HepG2 (cell line): ENCODE measurements around the gene ZCCHC7. TPM values are rescaled to one million over a fixed set of nuclear protein-coding genes. Genes with fewer than 3 reads are reported as not detected.

Experiments used
- CCDC6 ChIP-seq: sonication (generic); formaldehyde crosslinking; IDR thresholded peaks from 2 replicates; pipeline ENCODE4 v1.8.1; 2022; ENCODE audit warnings: mild to moderate bottlenecking, missing genetic modification reagents, moderate library complexity
- MAX ChIP-seq: IDR thresholded peaks from 2 replicates; pipeline ENCODE4 v1.6.1; 2012; ENCODE audit warnings: inconsistent platforms
- MED1 ChIP-seq: sonication (generic); formaldehyde crosslinking; IDR thresholded peaks from 2 replicates; pipeline ENCODE4 v1.4.0; 2020; ENCODE audit warnings: missing genetic modification reagents
- NCOA2 ChIP-seq: sonication (generic); formaldehyde crosslinking; IDR thresholded peaks from 2 replicates; pipeline ENCODE4 v1.8.0; 2022; ENCODE audit warnings: inconsistent platforms
- NR2F6 ChIP-seq, 2 experiments: IDR thresholded peaks; 2 replicates each; pipeline ENCODE4 v1.6.1; 2016; ENCODE audit warnings: antibody characterized with exemption in 1 of 2, mild to moderate bottlenecking in 1 of 2
- PLSCR1 ChIP-seq: sonication (generic); formaldehyde crosslinking; IDR thresholded peaks from 2 replicates; pipeline ENCODE4 v1.5.0; 2020; ENCODE audit warnings: missing genetic modification reagents, mild to moderate bottlenecking, borderline replicate concordance
- RARG ChIP-seq: sonication (generic); formaldehyde crosslinking; IDR thresholded peaks from 2 replicates; pipeline ENCODE4 v1.4.0; 2020; ENCODE audit warnings: low read depth, mild to moderate bottlenecking, missing genetic modification reagents
- THAP9 ChIP-seq: sonication (generic); formaldehyde crosslinking; IDR thresholded peaks from 2 replicates; pipeline ENCODE4; 2020; ENCODE audit warnings: missing genetic modification reagents, mild to moderate bottlenecking, borderline replicate concordance
- ZBTB39 ChIP-seq: sonication (generic); formaldehyde crosslinking; IDR thresholded peaks from 2 replicates; pipeline ENCODE4 v1.5.0; 2020; ENCODE audit warnings: missing genetic modification reagents
- ZNF646 ChIP-seq: sonication (generic); formaldehyde crosslinking; IDR thresholded peaks from 2 replicates; pipeline ENCODE4 v1.9.0; 2021; ENCODE audit warnings: mild to moderate bottlenecking, missing genetic modification reagents
- polyA plus RNA-seq, 8 experiments: library from polyadenylated mRNA; depleted of rRNA in 3 of 8; stranded (reverse) in 7 of 8; unstranded in 1 of 8; fragments of >200 nt; fragmentation: Illumina TruSeq in 4 of 8; extraction: Trizol in 4 of 8; gene quantifications; 2 replicates each; pipeline versions ENCODE4 v1.2.1 to v1.2.3, GENCODE V29; 2011 to 2016; ENCODE audit warnings: low read depth in 4 of 8, missing spikeins in 1 of 8, mixed read lengths in 1 of 8; ENCODE audit not compliant: insufficient read depth in 1 of 8
- total RNA-seq, 5 experiments: library from RNA; depleted of rRNA; stranded (reverse); fragments of >200 nt; fragmentation: Illumina TruSeq; extraction: Trizol; gene quantifications; 2 replicates each; pipeline ENCODE4 v1.2.3, GENCODE V29; 2016; ENCODE audit warnings: low read depth in 1 of 5
- TF ChIP-seq, protein P1 (sequence below): sonication (generic); formaldehyde crosslinking; IDR thresholded peaks from 2 replicates; pipeline ENCODE4 v1.9.0; 2022; ENCODE audit warnings: low read depth, missing genetic modification reagents
- TF ChIP-seq, protein P2 (sequence below): sonication (generic); formaldehyde crosslinking; IDR thresholded peaks from 2 replicates; pipeline ENCODE4 v1.4.0; 2020; ENCODE audit warnings: mild to moderate bottlenecking, missing genetic modification reagents

The ZCCHC7 gene
- total and polyA plus RNA-seq, 2 of the 13 experiments (the other 11 are each of a cell fraction or from before 2014, with no cell fraction given), result 13.6 to 19.3 TPM

DNA sequence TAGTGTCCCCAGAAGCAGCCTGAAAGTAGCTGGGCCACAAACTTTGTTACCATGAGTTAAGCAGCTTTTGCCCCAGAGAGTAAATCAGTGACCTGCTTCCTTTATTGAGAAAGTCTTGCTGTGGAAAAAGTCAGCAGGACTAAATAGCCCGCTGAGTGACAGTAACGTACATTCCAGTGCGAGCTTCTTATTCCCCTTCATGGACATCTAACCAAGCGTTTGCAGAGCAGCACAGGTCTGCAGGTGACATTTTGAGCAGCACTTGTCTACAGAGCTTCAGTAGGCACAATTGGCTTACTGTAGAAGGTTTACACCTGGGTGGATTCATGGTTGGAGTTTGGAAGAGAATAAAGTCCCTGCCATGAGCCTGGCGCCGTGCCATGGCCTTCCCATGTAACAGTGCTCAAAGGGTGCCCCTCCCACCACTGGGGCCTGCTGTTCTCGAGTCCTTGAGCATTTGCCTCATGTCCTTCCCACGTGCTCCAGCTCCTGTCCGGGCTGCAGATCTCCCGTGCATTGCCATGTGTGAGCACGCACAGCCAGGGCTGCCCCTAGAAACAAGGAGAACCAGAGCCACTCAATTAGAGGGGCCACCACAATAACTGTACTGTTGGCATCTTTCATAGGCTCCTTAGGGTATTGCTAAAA is 260.8 kb downstream of the ZCCHC7 start (continued):
- TF ChIP-seq, protein P1, sequence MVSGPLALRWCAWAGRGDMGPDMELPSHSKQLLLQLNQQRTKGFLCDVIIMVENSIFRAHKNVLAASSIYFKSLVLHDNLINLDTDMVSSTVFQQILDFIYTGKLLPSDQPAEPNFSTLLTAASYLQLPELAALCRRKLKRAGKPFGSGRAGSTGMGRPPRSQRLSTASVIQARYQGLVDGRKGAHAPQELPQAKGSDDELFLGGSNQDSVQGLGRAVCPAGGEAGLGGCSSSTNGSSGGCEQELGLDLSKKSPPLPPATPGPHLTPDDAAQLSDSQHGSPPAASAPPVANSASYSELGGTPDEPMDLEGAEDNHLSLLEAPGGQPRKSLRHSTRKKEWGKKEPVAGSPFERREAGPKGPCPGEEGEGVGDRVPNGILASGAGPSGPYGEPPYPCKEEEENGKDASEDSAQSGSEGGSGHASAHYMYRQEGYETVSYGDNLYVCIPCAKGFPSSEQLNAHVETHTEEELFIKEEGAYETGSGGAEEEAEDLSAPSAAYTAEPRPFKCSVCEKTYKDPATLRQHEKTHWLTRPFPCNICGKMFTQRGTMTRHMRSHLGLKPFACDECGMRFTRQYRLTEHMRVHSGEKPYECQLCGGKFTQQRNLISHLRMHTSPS (CRISPR knock-in tag), result 0 out of 2 replicates have a peak, but pooled peaks have one; percentile 31
- TF ChIP-seq CCDC6, result peak; percentile 86
- no peak for TF ChIP-seq PLSCR1 (CRISPR knock-in tag)
- no peak for TF ChIP-seq ZNF646 (CRISPR knock-in tag)
- 0 out of 2 replicates have a peak, but pooled peaks have one; percentile 47 for TF ChIP-seq THAP9 (CRISPR knock-in tag)
- TF ChIP-seq MED1 (CRISPR knock-in tag), result peak; percentile 69
- TF ChIP-seq MAX, result peak; percentile 98
- TF ChIP-seq, protein P2, sequence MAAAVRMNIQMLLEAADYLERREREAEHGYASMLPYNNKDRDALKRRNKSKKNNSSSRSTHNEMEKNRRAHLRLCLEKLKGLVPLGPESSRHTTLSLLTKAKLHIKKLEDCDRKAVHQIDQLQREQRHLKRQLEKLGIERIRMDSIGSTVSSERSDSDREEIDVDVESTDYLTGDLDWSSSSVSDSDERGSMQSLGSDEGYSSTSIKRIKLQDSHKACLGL (CRISPR knock-in tag), result peak; percentile 53; the same call in 1 of the 2 replicates
- no peak for TF ChIP-seq NR2F6 (IDR thresholded peaks at IDR 0.05)
- TF ChIP-seq NR2F6 (CRISPR knock-in tag; IDR thresholded peaks at IDR 0.05), result peak; percentile 26; the same call in 1 of the 2 replicates
- TF ChIP-seq ZBTB39 (CRISPR knock-in tag), result no peak
- TF ChIP-seq NCOA2 (CRISPR knock-in tag), result peak; percentile 73
- TF ChIP-seq RARG (CRISPR knock-in tag), result 0 out of 2 replicates have a peak, but pooled peaks have one; percentile 48
